SK-N-SH (cell line): ENCODE results near the gene DNAJB6.

Experiments used
- CTCF ChIP-seq: fragments of 200-600 bp; sonication (generic); IDR thresholded peaks from 2 replicates; pipeline ENCODE4 v1.6.1; 2017; ENCODE audit warnings: antibody characterized with exemption, mild to moderate bottlenecking, moderate library complexity
- POLR2AphosphoS5 ChIP-seq: IDR thresholded peaks from 2 replicates; pipeline ENCODE4 v1.6.1; 2012; ENCODE audit warnings: low read depth, low read length

- no peak for TF ChIP-seq POLR2AphosphoS5
- peak; percentile 33; the same call in 1 of the 2 replicates for TF ChIP-seq CTCF
Observed at GRCh38 chr7:157405914-157406810, 69.4 kb downstream of the DNAJB6 start.
